ENCODE results near the gene COL23A1.

GRCh38 chr5:178468196-178468685, 122.0 kb downstream of the COL23A1 start:
- TF ChIP-seq CTCF (IDR thresholded peaks at IDR 0.05): no peak
- no peak for TF ChIP-seq POLR2A (IDR thresholded peaks at IDR 0.05)
- TF ChIP-seq EP300 (IDR thresholded peaks at IDR 0.05): no peak
- TF ChIP-seq POLR2AphosphoS5 (IDR thresholded peaks at IDR 0.05): no peak

All from gastroesophageal sphincter (tissue), 3 donors.